Eye (tissue), 1 donor: ENCODE data around the gene NTNG1.

ENCODE experiments used
- DNase-seq: peaks from one replicate; pipeline ENCODE4 v3.0.0-alpha.2; 2015

Gene NTNG1

DNA sequence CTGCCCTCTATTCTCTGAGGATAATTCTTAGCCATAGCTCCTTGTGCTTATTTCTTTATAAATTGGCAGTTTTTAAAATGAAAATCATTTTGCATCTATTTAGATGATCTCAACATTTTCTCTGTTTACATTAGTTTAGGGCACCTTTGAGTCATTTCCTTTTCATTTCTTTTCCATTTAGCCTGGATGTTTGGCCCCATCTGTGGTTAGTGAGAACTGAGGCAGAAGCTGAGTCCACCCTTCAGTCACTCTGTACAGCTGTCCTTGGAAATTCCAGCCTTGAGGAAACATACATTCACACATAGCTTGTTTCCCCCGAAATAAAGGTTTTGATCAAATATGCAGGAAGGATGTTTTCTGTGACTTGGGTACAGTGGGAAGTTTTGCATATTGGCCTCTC lies 123.7 kb downstream of the NTNG1 start:
- no peak for DNase-seq

DNA sequence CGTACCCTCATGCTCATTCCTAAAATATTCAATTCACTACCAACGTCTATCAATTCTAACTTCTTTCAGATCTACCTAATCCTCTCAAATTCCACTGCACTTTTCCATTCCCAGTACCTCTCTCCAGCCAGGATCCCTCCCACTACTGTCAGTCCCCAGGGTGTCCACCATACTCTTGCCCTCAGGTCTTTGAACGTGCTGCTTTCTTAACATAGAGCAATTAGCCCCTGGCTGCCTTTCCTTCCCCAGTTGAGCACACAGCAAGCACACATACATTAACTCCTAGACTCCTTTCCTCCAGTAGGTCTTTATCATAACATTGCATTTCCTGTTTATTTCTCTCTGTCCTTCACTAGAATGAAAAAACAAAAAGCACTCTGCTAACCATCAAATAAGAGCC lies 126.7 kb downstream of the NTNG1 start:
- DNase-seq, result no peak

DNA sequence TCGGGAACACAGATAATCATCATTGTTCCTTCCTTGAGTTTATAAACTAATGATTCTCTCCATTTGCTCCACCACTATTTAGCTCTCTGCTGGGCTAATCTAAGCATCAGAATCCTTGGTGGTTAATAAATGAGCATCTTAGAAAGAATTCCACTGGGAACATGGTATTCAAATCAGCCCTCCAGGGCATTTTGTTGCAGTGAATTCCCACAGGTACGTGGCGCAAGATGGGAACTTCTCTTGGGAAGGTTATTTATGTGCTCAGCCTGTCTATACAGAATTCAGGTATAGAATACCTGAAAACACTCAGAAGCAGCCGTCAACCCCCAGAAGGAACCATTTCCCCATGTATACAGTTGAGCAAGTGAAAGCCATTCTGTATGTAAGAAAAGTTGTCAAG lies 131.5 kb downstream of the NTNG1 start:
- no peak for DNase-seq

DNA sequence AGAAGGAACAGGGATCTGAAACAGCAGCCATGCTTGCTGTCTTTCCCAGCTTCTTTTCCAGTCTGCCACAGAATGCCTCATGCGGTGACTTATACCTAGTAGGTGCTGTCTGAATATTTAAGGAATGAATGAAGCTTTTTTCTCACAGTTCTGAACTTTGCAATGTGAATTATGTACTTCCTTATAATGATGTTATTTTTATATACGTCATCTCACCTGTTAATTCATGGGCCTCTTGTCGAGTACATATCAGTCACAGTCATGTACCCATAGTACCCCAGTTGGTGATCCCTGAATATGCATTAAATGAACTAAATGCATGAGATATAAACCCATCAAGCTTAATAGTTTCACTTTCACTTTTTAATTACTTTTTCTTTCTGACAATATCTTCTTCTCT lies 132.7 kb downstream of the NTNG1 start:
- no peak for DNase-seq

DNA sequence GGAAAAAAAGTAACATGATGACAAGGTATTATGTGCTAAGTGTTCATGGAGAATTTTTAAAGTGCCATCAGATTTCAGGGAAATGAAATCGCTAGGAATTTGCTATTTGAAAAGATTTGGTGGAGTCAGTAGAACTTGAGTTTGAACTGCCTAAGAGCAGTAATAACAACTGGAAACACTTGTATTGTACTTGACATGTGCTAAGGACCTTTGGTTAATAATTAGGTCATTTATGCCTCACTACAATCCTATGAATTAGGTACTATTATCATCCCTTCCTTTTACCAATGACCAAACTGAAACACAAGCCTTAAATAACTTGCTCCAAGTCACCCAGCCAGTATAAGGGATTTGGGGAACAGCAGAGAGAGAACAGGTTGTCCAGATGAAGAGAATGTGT lies 133.4 kb downstream of the NTNG1 start:
- DNase-seq, result no peak

DNA sequence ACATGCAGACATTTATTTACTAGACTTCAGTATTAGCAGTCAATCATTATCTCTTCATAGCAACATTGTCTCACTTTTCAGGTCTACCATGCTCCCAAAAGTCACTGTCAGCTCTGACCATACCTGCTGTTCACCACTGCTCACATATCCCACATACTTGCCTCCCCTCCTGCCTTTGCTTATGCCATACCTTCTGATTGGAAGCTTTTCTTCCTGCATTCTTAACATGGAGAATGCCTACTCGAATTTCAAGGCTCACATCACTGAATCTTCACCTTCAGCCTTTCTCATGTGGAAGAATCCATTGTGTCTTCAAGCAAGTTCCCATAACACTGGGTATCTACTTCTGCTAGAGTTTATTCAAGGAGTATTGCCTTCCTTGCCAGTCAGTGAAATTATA lies 135.4 kb downstream of the NTNG1 start:
- DNase-seq, result no peak

DNA sequence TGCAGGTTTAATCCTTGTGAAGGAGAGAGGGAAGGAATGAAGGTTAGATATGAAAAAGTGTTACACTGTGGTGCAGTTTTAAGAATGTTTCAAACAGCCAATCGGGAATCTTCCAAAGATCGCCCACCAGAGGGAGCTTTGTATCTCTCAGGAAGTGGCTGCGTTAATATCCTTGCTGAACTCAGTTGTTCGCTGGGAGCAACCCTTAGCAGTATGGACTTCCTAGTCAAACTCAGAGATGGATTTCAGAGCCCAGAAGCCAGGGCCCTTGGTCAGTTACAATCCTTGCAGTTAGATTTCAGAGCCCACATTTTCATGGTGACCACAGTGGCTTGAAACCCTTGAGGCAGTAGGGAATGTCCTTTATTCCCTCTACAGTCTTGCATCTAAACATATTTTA lies 136.2 kb downstream of the NTNG1 start:
- peak; percentile 69 for DNase-seq

DNA sequence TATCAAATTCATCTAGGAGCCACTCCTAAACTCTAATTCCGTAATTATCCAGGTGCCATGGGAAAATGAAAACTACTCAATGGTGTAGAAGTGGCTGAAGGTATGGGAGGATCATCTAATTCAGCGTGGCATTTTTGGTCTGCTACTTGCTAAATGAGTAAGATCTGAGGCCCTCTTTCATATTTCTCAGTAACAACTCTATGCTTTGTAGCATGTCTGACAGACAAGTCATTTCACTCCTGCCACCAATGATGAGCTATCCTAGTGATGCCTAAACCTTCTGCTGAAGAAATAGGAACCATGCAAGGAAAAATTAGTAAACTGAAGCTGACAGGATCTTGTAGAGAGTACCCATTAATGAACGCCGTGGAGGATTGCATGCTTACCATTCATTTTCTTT lies 145.3 kb downstream of the NTNG1 start:
- no peak for DNase-seq

DNA sequence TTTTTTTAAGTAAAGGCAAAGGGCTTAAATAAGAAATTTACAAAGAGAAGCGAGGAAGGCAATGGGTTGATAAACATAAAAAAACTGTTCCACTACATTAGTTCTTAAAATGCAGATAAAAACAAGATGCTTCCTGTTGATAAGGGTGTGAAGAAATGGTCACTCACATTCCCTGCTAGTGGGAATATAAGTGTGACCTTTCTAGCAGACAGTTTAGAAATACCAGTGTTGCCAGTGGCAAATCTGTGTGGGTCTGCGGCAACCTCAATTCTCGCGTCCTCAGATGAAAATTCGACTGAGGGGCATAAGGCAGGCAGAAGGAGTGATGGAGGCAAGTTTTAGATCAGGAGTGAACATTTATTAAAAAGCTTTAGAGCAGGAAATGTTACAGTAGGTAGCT lies 151.1 kb downstream of the NTNG1 start:
- DNase-seq, result no peak

DNA sequence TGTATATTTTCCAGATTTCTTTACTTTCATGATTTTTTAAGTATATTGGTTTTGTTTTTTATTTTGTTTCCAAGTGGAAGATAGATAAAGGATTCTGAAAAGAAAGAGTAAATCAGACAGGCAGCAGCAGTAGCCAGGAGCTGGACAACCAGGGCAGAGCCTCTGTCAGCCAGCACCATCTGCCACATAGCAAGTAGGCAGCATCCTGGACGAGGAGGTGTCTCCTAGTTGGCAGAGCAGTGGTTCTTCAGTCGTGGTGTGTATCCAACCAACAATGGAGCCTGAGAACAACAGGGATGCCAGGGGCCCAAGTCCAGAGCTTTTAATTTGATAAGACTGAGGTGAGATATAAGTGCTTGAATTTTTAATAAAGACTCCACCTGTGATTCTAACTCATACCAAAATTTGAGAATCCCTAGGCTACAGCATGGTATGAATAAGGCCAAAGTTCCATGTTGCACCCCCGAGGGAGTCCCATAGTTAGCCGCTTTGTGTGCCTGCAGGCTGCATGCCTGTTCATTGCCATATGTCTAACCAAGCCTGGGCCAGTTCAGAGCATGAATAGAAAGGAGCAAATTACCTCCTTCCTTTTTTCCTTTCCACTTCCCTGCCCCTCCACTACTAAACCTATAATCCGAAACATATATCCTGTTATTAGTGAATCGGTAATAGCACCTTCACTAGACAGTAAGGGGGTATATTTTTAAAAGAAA lies 153.2 kb downstream of the NTNG1 start:
- DNase-seq, result no peak

DNA sequence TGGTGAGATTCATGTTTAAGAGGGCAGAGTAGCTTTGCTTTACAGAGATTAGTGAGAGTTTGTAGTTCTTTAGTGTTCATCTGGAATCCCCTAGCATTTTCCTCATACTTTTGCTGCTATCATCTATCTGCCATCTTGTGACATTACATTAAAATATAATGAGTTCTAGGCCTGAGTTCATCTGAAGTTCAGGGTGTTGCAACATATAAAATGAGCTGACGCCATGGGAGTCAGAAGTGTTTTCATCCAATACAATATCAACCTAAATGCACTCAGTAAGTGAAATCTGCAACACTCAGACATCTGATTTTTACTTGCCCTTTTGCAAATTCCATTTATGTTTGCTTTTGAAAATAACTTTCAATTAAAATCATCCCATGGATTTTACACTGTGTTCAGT lies 153.8 kb downstream of the NTNG1 start:
- DNase-seq, result peak; percentile 22

DNA sequence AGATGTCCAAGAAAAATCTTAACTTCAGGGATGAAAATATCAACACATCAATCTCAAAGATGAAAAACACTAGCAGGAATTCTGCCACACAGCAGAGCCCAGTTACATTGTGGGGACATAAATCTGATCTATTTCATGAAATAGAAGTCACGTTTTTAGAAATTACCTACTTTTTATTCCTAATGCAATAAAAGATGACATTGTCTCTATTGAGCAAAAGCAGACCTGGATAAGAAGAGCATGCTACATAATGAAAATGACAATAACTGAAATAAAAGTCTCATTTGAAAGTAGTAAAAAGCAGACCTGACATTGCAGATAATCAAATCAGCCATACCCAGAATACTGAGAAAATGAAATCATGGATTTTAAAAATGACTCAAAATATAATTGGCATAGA lies 156.8 kb downstream of the NTNG1 start:
- DNase-seq, result no peak

DNA sequence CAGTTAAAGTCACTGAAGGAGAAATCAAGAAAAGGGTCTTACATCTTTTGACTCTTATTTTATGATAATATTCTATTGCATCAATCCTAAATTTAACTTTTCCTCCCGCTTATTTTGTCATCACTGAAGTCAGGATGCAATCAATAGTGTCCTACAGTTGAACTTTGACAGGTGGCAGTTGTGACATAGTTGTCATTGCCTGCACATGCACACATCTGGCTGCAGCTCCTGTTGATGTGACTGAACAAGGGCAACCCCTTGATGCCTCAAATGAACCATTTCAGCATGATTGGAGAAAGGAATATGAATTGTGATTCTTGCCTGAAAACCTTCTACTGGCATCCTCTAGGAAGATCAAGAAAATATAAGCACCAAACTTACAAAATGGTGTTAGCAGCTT lies 157.7 kb downstream of the NTNG1 start:
- no peak for DNase-seq

DNA sequence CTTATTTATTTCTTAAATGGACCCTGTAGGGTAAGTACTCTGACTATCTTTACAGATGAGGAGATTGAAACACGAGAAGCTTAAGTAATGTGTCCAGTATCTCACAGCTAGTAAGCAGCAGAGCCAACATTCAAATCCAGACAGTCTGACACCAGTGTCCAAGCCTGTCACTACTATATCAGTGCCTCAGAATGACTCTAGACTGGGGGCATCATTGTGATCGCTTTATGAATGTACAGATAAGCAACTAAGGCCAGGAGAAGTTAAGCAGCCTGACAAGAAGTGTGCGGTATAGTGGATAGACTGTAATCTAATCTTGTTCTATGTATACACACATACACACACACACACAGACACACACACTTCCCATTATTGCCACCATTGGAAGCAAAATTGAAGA lies 158.7 kb downstream of the NTNG1 start:
- DNase-seq, result no peak

DNA sequence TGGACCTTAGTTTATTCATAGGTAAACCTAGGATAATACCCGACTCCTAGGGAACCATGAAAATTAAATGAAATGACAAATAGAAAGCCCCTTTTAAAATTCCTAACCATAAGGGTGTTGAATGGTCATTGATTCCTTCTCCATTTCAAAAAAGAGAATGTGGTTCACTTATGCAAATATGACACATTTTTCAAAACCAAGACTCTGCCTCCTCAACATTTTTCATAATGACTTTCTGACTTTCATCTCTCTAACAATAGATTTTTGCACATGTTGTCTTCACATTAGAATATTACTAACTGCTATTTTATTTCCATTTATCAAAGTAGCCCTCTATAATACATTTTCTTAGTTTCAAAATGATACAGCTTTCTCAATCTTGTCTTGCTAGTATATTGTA lies 169.1 kb downstream of the NTNG1 start:
- no peak for DNase-seq

DNA sequence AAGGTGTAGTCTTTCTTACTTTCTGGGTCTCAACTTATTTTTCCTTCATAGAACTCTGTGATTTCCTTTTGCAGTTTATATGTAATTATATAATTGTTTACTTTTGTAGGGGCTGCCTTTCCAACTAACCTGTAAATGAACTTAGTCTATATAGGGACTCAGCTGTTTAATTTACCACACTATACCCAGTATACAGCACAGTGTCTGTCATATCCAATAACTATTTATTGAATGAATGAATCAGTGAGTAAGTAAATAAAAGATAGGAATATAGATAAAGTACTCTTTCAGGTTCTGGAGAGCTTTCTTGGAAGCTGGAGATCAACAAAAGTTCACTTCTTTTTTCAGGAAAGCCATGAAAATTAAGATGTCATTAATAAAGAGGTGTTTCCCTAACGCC lies 174.8 kb downstream of the NTNG1 start:
- no peak for DNase-seq

DNA sequence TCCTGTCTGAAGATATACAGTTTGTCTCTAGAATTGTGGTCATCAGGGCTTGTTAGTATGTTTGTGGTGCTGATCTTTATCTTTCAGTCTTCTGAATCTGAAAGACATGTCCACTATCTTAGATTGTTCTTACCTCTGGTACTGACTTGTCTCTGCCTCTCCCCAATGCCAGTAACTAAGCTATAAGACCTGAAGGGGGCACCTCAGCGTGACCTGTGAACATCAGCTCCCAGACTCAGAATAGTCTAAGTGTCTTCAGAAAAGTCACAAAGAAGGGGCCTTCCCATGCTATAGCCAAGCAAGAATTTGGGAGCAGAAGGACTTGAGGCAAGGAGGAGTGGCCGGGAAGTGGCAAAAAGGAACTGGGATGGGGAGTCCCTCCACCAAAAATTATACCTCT lies 178.1 kb downstream of the NTNG1 start:
- DNase-seq, result no peak

DNA sequence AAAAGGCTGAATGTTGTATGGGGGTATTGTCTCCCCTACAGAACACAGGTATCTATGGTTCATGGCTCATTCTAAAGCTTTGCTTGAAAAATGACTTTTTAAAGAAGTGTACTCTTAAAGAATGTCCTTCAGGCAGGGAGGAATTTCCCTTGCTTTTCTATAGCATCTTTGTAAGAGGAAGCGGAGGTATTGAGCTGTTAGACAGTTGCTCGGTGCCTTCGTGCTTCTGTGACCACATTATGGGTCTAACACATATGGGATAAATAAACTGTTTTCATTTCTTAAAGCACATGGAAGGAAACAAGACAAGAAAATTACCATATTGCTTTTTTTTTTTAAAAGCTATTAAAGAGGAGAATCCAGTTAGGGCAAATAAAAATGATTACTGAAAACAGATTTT lies 182.9 kb downstream of the NTNG1 start:
- no peak for DNase-seq

DNA sequence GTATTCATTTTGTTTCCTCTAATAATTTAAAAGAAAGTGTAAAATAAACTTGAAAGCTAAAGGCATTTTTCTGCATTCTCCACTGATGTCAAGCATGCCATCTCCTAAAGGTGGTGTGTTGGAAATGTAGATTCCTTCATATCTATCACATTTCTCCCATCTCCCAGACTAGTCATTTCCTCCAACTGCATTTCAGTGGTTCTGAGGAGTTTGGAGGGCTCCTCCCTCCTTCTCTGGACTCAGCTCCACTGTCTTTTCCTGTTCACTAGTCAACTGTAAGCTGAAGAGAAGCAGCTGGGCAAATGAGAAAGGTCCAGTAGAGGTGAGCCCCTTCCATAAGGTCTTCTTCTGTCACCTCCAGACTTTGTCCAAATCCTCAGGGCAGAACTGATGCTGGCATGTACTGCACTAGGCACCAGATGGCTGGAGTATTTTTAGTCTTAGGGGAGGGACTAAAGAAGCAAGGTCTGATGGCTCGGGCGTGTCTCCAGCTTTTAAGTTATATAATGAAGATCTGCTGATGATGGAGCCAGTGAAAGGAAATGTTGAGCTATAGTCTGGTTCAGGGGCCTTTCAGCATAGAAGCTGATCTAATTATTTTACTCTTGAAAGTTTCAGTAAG lies 186.1 kb downstream of the NTNG1 start:
- DNase-seq, result no peak

DNA sequence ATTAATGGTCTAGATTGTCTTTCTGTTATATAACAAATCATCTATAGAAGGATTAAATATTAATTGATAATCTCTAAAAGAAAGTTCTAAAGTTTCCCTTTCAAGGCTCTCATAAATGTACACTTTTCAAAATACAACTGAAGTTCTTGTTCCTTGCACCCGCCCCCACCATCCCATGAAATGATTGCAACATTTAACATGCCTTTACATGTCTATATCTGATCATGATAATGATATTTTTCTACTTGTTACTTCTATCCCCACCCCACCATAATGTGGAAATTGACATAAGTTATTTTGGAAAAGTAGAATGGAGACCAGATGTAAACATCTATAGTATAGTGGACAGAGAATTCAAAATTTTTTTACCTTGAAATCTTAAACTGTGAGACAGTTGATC lies 186.6 kb downstream of the NTNG1 start:
- no peak for DNase-seq

DNA sequence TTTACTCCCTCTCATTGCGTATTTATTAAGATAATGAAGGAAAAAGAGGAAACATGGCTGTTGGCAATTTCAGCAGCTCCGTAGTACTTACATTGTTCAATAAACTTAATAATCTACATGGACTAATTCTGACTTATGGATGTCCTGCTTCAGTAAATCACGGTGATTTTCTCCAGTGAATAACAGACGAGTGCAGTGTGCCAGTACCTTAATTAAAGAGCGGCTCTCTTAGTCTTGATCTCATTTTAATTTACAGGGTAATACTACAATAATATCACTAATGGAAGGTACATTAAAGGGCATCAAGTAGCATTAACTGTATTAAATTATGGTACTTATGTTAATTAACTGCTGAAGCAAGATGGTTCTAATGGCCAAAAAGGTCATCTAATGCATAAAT lies 187.2 kb downstream of the NTNG1 start:
- no peak for DNase-seq

DNA sequence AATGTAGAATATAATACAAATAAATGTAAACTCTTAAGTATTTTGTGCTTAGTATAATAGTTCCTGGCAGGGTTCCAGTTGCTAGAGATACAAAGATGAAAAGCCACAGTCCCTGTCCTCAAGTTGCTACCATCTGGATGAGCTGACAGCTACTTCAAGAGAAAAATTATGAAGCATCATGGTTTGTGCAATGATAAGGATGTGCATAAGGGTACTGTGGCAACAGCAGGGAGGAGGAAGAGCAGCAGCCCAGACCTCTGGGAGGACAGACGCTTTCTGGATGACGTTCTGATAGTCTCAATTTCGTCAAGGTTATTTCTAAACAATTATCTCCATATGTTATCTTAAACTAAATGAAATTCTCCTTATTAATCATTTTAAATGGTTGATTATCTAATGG lies 198.9 kb downstream of the NTNG1 start:
- no peak for DNase-seq

DNA sequence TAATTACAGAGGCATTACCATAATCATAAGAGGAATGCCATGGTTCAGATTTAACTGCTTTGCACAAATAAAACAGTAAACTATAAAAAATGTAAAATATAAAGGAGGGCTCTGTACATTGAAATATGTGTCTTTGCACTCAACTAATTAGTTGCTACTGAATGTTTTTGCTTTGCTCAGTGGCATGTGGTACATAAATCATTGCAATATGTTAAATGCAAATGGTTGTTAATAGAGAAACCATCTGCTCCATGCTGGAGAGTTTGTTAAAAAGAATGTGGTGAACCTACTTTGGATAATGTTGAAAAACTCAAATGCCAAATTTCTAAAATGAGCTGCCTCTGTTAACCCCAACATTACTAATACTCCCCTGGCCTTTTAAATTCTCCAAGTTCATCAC lies 201.5 kb downstream of the NTNG1 start:
- no peak for DNase-seq

DNA sequence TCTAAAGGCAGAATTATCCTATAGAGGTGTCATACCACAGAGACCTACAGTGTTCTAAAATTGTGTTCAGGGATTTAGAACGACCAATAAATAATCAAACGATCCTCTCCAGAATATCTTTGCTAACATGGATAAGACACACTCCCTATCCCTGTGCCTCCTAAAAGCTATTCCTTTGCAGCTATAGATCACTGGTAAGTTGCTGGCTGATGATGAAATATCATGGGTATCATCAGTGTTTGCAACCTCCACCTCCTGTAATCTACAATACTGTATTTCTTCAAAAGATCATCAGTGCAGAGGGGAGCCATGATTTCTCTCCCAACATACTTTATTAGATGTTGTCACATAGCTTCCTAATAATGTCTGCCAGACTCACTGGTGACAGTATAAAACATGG lies 201.9 kb downstream of the NTNG1 start:
- no peak for DNase-seq

DNA sequence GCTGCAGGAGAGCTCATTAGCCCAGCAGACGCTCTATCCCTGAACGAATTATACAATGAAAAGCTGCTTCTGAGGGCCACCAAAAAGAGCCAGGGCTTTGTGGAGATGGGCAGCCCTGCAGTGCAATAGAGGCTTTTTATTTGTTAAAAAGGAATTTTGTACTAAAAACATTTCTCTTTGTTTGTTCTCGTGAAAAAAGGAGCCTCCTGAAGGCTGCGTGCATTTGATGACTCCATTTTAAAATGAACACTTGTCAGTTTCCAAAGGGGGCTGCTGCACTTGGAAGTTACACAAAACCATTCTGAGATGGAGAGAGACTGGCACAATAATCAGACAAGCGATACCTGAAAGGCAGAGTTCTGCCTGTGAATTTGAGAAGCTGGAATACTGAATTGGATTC lies 202.8 kb downstream of the NTNG1 start:
- no peak for DNase-seq
